ENCODE results near the gene OGFRL1. TPM values are rescaled to one million over a fixed set of nuclear protein-coding genes. Genes with fewer than 3 reads are reported as not detected.

OGFRL1 gene
- total RNA-seq, 1 donor from 2014 or later: 4.4 TPM

DNA sequence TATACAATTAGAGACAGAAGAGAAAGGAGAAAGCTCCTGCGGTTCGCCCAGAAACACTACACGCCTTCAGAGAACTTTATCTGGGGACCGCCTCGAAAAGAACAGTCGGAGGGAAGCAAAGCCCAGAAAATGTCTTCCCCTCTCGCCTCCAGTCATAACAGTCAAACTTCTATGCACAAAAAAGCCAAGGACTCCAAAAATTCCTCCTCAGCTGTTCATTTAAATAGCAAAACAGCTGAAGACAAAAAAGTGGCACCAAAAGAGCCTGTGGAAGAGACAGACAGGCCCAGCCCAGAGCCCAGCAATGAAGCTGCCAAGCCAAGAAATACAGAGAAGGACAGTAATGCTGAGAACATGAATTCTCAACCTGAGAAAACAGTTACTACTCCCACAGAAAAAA, 12.9 kb downstream of the OGFRL1 start:
- no peaks in the 10 kb centered on the region for H3K9me3 Mint-ChIP-seq
- H3K4me3 Mint-ChIP-seq: no peak overlapping the region
- no peaks in the 10 kb centered on the region for H3K4me1 Mint-ChIP-seq
- no peak overlapping the region for H3K27ac Mint-ChIP-seq
- no peaks in the 10 kb centered on the region for H3K27me3 Mint-ChIP-seq (ENCODE audit: low read depth)
- no peak for DNase-seq (ENCODE audit: low spot score in 2 of 2, unreplicated experiment in 2 of 2)
- TF ChIP-seq, protein P1, sequence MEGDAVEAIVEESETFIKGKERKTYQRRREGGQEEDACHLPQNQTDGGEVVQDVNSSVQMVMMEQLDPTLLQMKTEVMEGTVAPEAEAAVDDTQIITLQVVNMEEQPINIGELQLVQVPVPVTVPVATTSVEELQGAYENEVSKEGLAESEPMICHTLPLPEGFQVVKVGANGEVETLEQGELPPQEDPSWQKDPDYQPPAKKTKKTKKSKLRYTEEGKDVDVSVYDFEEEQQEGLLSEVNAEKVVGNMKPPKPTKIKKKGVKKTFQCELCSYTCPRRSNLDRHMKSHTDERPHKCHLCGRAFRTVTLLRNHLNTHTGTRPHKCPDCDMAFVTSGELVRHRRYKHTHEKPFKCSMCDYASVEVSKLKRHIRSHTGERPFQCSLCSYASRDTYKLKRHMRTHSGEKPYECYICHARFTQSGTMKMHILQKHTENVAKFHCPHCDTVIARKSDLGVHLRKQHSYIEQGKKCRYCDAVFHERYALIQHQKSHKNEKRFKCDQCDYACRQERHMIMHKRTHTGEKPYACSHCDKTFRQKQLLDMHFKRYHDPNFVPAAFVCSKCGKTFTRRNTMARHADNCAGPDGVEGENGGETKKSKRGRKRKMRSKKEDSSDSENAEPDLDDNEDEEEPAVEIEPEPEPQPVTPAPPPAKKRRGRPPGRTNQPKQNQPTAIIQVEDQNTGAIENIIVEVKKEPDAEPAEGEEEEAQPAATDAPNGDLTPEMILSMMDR (IDR thresholded peaks at IDR 0.05; ENCODE audit: unreplicated experiment): no peak
- H3K36me3 Mint-ChIP-seq: peaks cover 3% of the 10 kb centered on the region

DNA sequence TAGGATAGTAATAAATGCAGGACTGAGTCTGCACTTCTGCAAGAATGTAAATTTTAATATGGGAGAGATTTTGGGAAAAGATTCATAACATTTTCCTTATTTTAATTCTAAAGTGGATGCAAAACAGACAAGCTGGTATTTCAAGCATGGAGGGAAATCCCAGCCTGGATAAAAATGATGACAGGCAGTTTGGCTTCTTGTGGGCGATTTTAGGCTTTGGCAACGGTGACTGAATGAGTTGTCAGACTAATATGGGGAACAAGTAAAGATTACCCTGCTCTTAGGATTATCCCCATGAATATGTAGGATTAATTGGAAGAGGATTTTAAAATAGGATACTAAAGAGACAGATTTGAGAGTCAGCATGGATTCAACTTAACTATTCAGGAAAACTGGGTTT, 21.0 kb downstream of the OGFRL1 start:
- peaks cover 46% of the 10 kb centered on the region for H3K4me1 Mint-ChIP-seq
- H3K36me3 Mint-ChIP-seq: no peaks in the 10 kb centered on the region
- no peak for DNase-seq (ENCODE audit: low spot score in 2 of 2, unreplicated experiment in 2 of 2)
- no peaks in the 10 kb centered on the region for H3K27me3 Mint-ChIP-seq (ENCODE audit: low read depth)
- H3K27ac Mint-ChIP-seq: peak overlapping the region; percentile 8
- H3K4me3 Mint-ChIP-seq: no peak overlapping the region
- TF ChIP-seq, protein P1 (IDR thresholded peaks at IDR 0.05; ENCODE audit: unreplicated experiment): no peak
- H3K9me3 Mint-ChIP-seq: no peaks in the 10 kb centered on the region

DNA sequence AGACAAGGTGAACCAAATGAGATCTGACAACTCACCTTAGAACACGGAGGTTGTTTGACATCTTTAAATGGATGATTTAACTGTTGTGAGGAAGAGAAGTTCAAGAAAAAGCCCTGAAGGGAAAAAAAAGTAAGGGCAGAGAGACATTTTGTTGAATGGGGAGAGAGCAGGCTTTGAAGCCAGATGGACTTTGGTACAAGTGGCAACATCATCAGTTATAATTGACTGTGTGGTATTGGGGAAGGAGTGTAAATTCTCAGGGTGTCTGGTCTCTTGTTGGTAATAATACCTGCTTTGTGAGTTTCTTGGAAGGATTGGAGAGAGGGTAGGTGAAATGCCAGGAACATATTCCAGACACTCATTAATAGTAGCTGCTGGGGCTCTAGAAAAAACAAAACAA, 21.6 kb downstream of the OGFRL1 start:
- H3K4me1 Mint-ChIP-seq: peaks cover 50% of the 10 kb centered on the region
- H3K36me3 Mint-ChIP-seq: no peaks in the 10 kb centered on the region
- H3K27me3 Mint-ChIP-seq (ENCODE audit: low read depth): no peaks in the 10 kb centered on the region
- H3K4me3 Mint-ChIP-seq: no peak overlapping the region
- DNase-seq (ENCODE audit: low spot score in 2 of 2, unreplicated experiment in 2 of 2): no peak
- TF ChIP-seq, protein P1 (IDR thresholded peaks at IDR 0.05; ENCODE audit: unreplicated experiment): no peak
- H3K9me3 Mint-ChIP-seq: no peaks in the 10 kb centered on the region
- H3K27ac Mint-ChIP-seq: peak overlapping the region; percentile 24

DNA sequence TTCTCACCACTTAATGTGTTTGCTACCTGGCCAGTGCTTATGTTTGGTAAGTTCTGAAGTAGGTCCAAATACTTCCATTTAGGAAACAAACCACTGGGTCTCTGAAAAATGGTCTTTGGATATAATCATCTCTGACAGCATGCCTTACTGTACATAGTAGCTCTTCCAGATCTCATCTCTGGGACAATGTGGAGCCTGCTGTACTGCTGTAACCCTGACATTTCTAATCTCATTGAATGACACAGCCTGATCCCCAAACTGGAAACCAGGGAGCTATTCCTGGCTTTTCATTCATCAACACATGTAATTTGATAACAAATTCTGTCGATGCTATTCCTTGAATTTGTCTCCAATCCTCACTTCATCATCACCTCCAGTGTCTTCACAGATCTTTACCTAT, 23.5 kb downstream of the OGFRL1 start:
- TF ChIP-seq, protein P1 (IDR thresholded peaks at IDR 0.05; ENCODE audit: unreplicated experiment): no peak
- no peak overlapping the region for H3K4me3 Mint-ChIP-seq
- no peak overlapping the region for H3K27ac Mint-ChIP-seq
- DNase-seq (ENCODE audit: low spot score in 2 of 2, unreplicated experiment in 2 of 2): no peak
- H3K36me3 Mint-ChIP-seq: peaks cover under 1% of the 10 kb centered on the region
- H3K9me3 Mint-ChIP-seq: peaks cover 11% of the 10 kb centered on the region
- no peaks in the 10 kb centered on the region for H3K27me3 Mint-ChIP-seq (ENCODE audit: low read depth)
- H3K4me1 Mint-ChIP-seq: peaks cover 50% of the 10 kb centered on the region

DNA sequence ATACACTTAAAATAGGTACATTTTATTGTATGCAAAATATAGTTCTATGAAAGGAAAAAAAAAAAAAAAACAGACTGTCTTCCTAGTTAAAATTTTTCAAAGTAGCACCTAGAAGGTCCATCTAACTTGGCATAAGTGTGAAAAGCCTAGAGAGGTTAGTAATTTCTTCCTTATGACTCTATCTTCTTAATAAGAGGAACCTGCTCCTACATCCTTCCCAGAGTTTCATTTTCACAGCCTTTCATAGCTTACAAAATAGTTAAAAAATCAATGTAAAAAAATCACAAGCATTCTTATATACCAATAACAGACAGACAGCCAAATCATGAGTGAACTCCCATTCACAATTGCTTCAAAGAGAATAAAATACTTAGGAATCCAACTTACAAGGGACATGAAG, 28.8 kb downstream of the OGFRL1 start:
- no peak overlapping the region for H3K4me3 Mint-ChIP-seq
- peaks cover 23% of the 10 kb centered on the region for H3K4me1 Mint-ChIP-seq
- no peak overlapping the region for H3K27ac Mint-ChIP-seq
- H3K9me3 Mint-ChIP-seq: peaks cover 22% of the 10 kb centered on the region
- H3K36me3 Mint-ChIP-seq: peaks cover 6% of the 10 kb centered on the region
- no peak for DNase-seq (ENCODE audit: low spot score in 2 of 2, unreplicated experiment in 2 of 2)
- TF ChIP-seq, protein P1 (IDR thresholded peaks at IDR 0.05; ENCODE audit: unreplicated experiment): no peak
- no peaks in the 10 kb centered on the region for H3K27me3 Mint-ChIP-seq (ENCODE audit: low read depth)

DNA sequence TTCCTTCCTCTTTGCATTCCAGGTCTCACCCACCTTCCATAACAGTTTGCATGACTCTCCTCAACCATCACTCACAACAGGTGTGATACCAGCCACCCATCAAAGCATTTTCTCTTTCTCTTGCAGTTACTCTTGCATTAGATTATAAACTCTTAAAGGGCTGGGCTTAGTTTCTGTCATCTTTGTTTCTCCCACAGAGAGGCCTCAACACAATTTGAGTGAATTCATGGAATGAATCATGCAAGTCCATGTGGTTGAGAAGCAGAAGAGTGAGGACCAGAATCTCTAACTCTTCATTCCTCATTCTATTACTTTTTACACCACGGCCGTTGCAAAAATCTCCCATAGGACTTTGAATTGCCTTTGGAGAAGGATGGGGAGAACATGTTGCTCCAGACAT, 31.4 kb downstream of the OGFRL1 start:
- DNase-seq (ENCODE audit: low spot score in 2 of 2, unreplicated experiment in 2 of 2): no peak
- Mint-ChIP-seq H3K27me3 (ENCODE audit: low read depth) (no peaks in the 10 kb centered on the region), H3K4me3 (no peak overlapping the region), H3K36me3 (peaks cover 6% of the 10 kb centered on the region), H3K4me1 (peaks cover 3% of the 10 kb centered on the region), H3K27ac (no peak overlapping the region), H3K9me3 (peaks cover 22% of the 10 kb centered on the region)
- TF ChIP-seq, protein P1 (IDR thresholded peaks at IDR 0.05; ENCODE audit: unreplicated experiment): no peak
